HepG2 (cell line): ENCODE results near the gene GDF15. TPM values are rescaled to one million over a fixed set of nuclear protein-coding genes. Genes with fewer than 3 reads are reported as not detected.
"Not testable (repeated sequence)": the region's sequence is repeated elsewhere in the genome, so short reads cannot be mapped to it uniquely, and the experiment has no call there.

Source experiments
- ATAC-seq: fragments of 200-7000 bp; cut with Tn5 transposase; 3 replicates; pipeline ENCODE4 v1.9.1; 2020; ENCODE audit warnings: mild to moderate bottlenecking, moderate library complexity
- BruUV-seq: library from RNA; stranded (reverse); fragments of 400-500 nt; replicated peaks from 2 replicates; lab custom pipeline; 2021; lab: Mats Ljungman, UMichigan
- CTCF ChIA-PET: fragments of 300-600 bp; formaldehyde crosslinking; extraction: SDS; loops from one replicate; lab custom pipeline; 2021; ENCODE audit warnings: low total read pairs, inconsistent platforms, low intra/inter-chr PET ratio; lab: Yijun Ruan, JAX
- POLR2A ChIA-PET: fragments of 350-600 bp; sonication (Branson Sonifier 250); formaldehyde crosslinking; loops from one replicate; lab custom pipeline; 2020; ENCODE audit warnings: antibody characterized with exemption, inconsistent platforms; lab: Yijun Ruan, JAX
- DNase-seq: peaks from one replicate; pipeline ENCODE4 v3.0.0-alpha.2; 2015; ENCODE audit warnings: low spot score
- FAIRE-seq: peaks from 3 replicates; lab custom pipeline; 2011; peaks lifted over from hg19 to GRCh38; lab: Jason Lieb, UNC
- H2AFZ ChIP-seq: one replicate; pipeline ENCODE4 v1.6.1; 2011; ENCODE audit warnings: low read length, inconsistent platforms
- H3K27ac ChIP-seq: fragments of 300-600 bp; 3 replicates; pipeline ENCODE4 v1.8.0; 2011; ENCODE audit warnings: mixed run types, mild to moderate bottlenecking, mixed read lengths, low read length, inconsistent platforms; ENCODE audit not compliant: insufficient read depth; ENCODE audit errors: extremely low read length
- H3K27me3 ChIP-seq, 2 experiments: fragments of 200-600 bp in 1 of 2; 2 replicates in 1 of 2; 3 replicates in 1 of 2; pipeline versions ENCODE4 v1.6.0 to v1.8.0; 2011; ENCODE audit warnings: low read length in 2 of 2, mild to moderate bottlenecking in 2 of 2, moderate library complexity in 2 of 2, inconsistent platforms in 1 of 2; ENCODE audit not compliant: insufficient read depth in 2 of 2, control insufficient read depth in 1 of 2
- H3K36me3 ChIP-seq, 2 experiments: fragments of 200-600 bp in 1 of 2; replicated peaks in 1 of 2; 2 replicates in 1 of 2; 3 replicates in 1 of 2; pipeline versions ENCODE4 v1.5.1 to v1.8.0; 2011; ENCODE audit warnings: low read length in 2 of 2, inconsistent platforms in 1 of 2; ENCODE audit not compliant: insufficient read depth in 2 of 2, control insufficient read depth in 1 of 2
- H3K4me1 ChIP-seq: 2 replicates; pipeline ENCODE4 v1.5.1; 2012; ENCODE audit warnings: low read length, inconsistent platforms; ENCODE audit not compliant: insufficient read depth
- H3K4me2 ChIP-seq: 2 replicates; pipeline ENCODE4 v1.6.0; 2011; ENCODE audit warnings: low read depth, low read length, inconsistent platforms
- H3K4me3 ChIP-seq, 3 experiments: fragments of 200-600 bp in 1 of 3; sonication (generic), shearing (Covaris generic) in 1 of 3; replicated peaks in 1 of 3; 2 replicates each; pipeline ENCODE4 v1.5.1; 2011 to 2016; ENCODE audit warnings: low read length in 3 of 3, inconsistent platforms in 2 of 3, low read depth in 2 of 3, mild to moderate bottlenecking in 2 of 3, control low read depth in 1 of 3, mixed read lengths in 1 of 3; ENCODE audit not compliant: insufficient read depth in 1 of 3
- H3K79me2 ChIP-seq: one replicate; pipeline ENCODE4 v1.6.1; 2011; ENCODE audit warnings: low read length, inconsistent platforms; ENCODE audit not compliant: insufficient read depth
- H3K9ac ChIP-seq: 2 replicates; pipeline ENCODE4 v1.6.0; 2011; ENCODE audit warnings: mild to moderate bottlenecking, low read depth, low read length, inconsistent platforms; ENCODE audit not compliant: insufficient read depth
- H3K9me3 ChIP-seq: 2 replicates; pipeline ENCODE4 v1.5.1; 2012; ENCODE audit warnings: mild to moderate bottlenecking, low read length
- H4K20me1 ChIP-seq: 2 replicates; pipeline ENCODE4 v1.6.0; 2011; ENCODE audit warnings: inconsistent platforms, mild to moderate bottlenecking, low read length, moderate library complexity; ENCODE audit not compliant: insufficient read depth
- ZNF441 ChIP-seq: sonication (generic); formaldehyde crosslinking; IDR thresholded peaks from 2 replicates; pipeline ENCODE4 v1.7.0; 2021; ENCODE audit warnings: missing genetic modification reagents, borderline replicate concordance
- WGBS: methylation state at CpG from one replicate; pipeline ENCODE4 v1.1.6; 2017; ENCODE audit warnings: low lambda C conversion rate; 5-methylcytosine and 5-hydroxymethylcytosine counted together
- in situ Hi-C: cut with HindIII; loops from 2 replicates; pipeline ENCODE4 v1.10.0; 2017; ENCODE audit warnings: low pct_unique_long_range_greater_than_20kb; ENCODE audit not compliant: extremely low pct_ligation_motif_present
- intact Hi-C: fragments of 100-400 bp; cut with micrococcal nuclease; formaldehyde crosslinking; loops from one replicate; pipeline ENCODE4 v1.10.0; 2022; ENCODE audit not compliant: unreplicated experiment
- polyA plus RNA-seq, 8 experiments: library from polyadenylated mRNA; depleted of rRNA in 3 of 8; stranded (reverse) in 7 of 8; unstranded in 1 of 8; fragments of >200 nt; fragmentation: Illumina TruSeq in 4 of 8; extraction: Trizol in 4 of 8; gene quantifications; 2 replicates each; pipeline versions ENCODE4 v1.2.1 to v1.2.3, GENCODE V29; 2011 to 2016; ENCODE audit warnings: low read depth in 4 of 8, missing spikeins in 1 of 8, mixed read lengths in 1 of 8; ENCODE audit not compliant: insufficient read depth in 1 of 8
- total RNA-seq, 5 experiments: library from RNA; depleted of rRNA; stranded (reverse); fragments of >200 nt; fragmentation: Illumina TruSeq; extraction: Trizol; gene quantifications; 2 replicates each; pipeline ENCODE4 v1.2.3, GENCODE V29; 2016; ENCODE audit warnings: low read depth in 1 of 5
- TF ChIP-seq, protein P1 (sequence below): sonication (generic); formaldehyde crosslinking; IDR thresholded peaks from 2 replicates; pipeline ENCODE4 v1.4.0; 2020; ENCODE audit warnings: missing genetic modification reagents

GDF15 gene
- total and polyA plus RNA-seq, 2 of the 13 experiments (the other 11 are each of a cell fraction or from before 2014, with no cell fraction given), result 146 to 422 TPM

DNA sequence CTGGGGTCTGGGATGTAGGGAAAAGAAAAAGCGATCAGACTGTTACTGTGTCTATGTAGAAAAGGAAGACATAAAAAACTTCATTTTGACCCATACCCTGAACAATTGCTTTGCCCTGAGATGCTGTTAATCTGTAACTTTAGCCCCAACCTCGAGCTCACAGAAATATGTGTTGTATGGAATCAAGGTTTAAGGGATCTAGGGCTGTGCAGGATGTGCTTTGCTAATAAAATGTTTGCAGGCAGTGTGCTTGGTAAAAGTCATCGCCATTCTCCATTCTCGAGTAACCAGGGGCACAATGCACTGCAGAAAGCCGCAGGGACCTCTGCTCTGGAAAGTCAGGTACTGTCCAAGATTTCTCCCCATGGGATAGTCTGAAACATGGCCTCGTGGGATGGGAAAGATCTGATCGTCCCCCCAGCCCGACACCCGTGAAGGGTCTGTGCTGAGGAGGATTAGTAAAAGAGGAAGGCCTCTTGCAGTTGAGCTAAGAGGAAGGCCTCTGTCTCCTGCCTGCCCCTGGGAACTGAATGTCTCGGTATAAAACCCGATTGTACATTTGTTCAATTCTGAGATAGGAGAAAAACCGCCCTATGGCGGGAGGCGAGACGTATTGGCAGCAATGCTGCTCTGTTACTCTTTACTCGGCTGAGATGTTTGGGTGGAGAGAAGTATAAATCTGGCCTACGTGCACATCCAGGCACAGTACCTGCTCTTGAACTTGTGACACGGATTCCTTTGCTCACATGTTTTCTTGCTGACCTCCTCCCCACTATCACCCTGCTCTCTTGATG is 16.7 kb downstream of the GDF15 start (continued):
- TF ChIP-seq, protein P1, sequence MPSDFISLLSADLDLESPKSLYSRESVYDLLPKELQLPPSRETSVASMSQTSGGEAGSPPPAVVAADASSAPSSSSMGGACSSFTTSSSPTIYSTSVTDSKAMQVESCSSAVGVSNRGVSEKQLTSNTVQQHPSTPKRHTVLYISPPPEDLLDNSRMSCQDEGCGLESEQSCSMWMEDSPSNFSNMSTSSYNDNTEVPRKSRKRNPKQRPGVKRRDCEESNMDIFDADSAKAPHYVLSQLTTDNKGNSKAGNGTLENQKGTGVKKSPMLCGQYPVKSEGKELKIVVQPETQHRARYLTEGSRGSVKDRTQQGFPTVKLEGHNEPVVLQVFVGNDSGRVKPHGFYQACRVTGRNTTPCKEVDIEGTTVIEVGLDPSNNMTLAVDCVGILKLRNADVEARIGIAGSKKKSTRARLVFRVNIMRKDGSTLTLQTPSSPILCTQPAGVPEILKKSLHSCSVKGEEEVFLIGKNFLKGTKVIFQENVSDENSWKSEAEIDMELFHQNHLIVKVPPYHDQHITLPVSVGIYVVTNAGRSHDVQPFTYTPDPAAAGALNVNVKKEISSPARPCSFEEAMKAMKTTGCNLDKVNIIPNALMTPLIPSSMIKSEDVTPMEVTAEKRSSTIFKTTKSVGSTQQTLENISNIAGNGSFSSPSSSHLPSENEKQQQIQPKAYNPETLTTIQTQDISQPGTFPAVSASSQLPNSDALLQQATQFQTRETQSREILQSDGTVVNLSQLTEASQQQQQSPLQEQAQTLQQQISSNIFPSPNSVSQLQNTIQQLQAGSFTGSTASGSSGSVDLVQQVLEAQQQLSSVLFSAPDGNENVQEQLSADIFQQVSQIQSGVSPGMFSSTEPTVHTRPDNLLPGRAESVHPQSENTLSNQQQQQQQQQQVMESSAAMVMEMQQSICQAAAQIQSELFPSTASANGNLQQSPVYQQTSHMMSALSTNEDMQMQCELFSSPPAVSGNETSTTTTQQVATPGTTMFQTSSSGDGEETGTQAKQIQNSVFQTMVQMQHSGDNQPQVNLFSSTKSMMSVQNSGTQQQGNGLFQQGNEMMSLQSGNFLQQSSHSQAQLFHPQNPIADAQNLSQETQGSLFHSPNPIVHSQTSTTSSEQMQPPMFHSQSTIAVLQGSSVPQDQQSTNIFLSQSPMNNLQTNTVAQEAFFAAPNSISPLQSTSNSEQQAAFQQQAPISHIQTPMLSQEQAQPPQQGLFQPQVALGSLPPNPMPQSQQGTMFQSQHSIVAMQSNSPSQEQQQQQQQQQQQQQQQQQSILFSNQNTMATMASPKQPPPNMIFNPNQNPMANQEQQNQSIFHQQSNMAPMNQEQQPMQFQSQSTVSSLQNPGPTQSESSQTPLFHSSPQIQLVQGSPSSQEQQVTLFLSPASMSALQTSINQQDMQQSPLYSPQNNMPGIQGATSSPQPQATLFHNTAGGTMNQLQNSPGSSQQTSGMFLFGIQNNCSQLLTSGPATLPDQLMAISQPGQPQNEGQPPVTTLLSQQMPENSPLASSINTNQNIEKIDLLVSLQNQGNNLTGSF (CRISPR knock-in tag), result 0 out of 2 replicates have a peak, but pooled peaks have one; percentile 21

DNA sequence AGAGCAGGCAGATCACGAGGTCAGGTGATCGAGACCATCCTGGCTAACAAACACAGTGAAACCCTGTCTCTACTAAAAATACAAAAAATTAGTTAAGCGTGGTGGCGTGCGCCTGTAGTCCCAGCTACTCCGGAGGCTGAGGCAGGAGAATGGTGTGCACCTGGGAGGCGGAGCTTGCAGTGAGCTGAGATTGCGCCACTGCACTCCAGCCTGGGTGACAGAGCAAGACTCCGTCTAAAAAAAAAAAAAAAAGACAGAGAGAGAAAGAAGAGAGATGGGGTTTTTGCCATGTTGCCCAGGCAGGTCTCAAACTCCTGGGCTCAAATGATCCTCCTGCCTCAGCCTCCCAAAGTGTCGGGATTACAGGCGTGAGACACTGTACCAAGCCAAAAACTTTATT is 19.8 kb downstream of the GDF15 start:
- 64% methylated on average over 11 of the region's 11 CpGs for WGBS
- peak; percentile 91 for TF ChIP-seq ZNF441 (CRISPR knock-in tag)
- TF ChIP-seq, all 625 proteins: peak for 1; not testable (repeated sequence) for 624
- H3K4me2 ChIP-seq, H3K27ac ChIP-seq, DNase-seq, H2AFZ ChIP-seq, intact Hi-C loops, CTCF ChIA-PET, BruUV-seq, ATAC-seq, FAIRE-seq, H3K36me3 ChIP-seq, H3K9me3 ChIP-seq, H3K9ac ChIP-seq, H3K79me2 ChIP-seq, H3K4me3 ChIP-seq, H4K20me1 ChIP-seq, H3K27me3 ChIP-seq: not testable (repeated sequence)
- in situ Hi-C loops, result loop anchor here (10.0 kb wide), 1 partner anchor 61 kb away; the partner anchor contains the start of gene PGPEP1
- peaks cover 52% of the 10 kb centered on the region for H3K4me1 ChIP-seq
- POLR2A ChIA-PET, result interaction anchor here (1.1 kb wide), 1 partner anchor 20 kb away, joined by 4 read pairs; the partner anchor contains the start of gene GDF15
